Cardiac septum (tissue), 1 donor: ENCODE data around the gene OR7A17. TPM values are rescaled to one million over a fixed set of nuclear protein-coding genes. Genes with fewer than 3 reads are reported as not detected.

Source experiments
- total RNA-seq: library from RNA; stranded (reverse); fragmentation: NEBNext Ultra II Directional; extraction: Animal tissue kit (Norgen Biotek cat#: 25700); gene quantifications from one replicate; pipeline ENCODE4 v1.2.1, GENCODE V29; 2021
- donor health status: DM: no; HTN: no; CAD: no.

OR7A17 gene
- total RNA-seq, 1 donor from 2014 or later, result not detected

Other genes with a start within 250 kb of the OR7A17 start
- 0.46 TPM for gene ADGRE3, start 211.3 kb downstream of the OR7A17 start, total RNA-seq
- 10.5 TPM for gene ZNF333, start 196.1 kb downstream of the OR7A17 start, total RNA-seq
- gene ADGRE2, start 107.6 kb downstream of the OR7A17 start, total RNA-seq, result 2.5 TPM
- gene OR7A5, start 50.9 kb downstream of the OR7A17 start, total RNA-seq, result not detected
- 0.03 TPM for gene OR7C1, start 50.9 kb downstream of the OR7A17 start, total RNA-seq
- gene OR7A10, start 37.2 kb downstream of the OR7A17 start, total RNA-seq, result not detected
- gene OR7C2, start 55.4 kb upstream of the OR7A17 start, total RNA-seq, result not detected
- gene SLC1A6, start 93.7 kb upstream of the OR7A17 start, total RNA-seq, result not detected
- gene CASP14, start 163.3 kb upstream of the OR7A17 start, total RNA-seq, result not detected
- gene OR1I1, start 196.1 kb upstream of the OR7A17 start, total RNA-seq, result not detected
- 16.4 TPM for gene SYDE1, start 221.3 kb upstream of the OR7A17 start, total RNA-seq